Activated CD4-positive, alpha-beta memory T cell treated with anti-CD3 and anti-CD28 coated beads, Interleukin-2, amount 10 ng/mL, durations not matched to agents 7 days and 5 days (primary cell): Measurements from ENCODE around the gene NR4A2. TPM values are rescaled to one million over a fixed set of nuclear protein-coding genes. Genes with fewer than 3 reads are reported as not detected.
A peak's percentile ranks its signal among the peaks of the same experiment; 100 is the strongest.

Source experiments
- CTCF ChIA-PET: fragments of 350-600 bp; sonication (Branson Sonifier 250); formaldehyde crosslinking; loops from one replicate; lab custom pipeline; 2021; ENCODE audit warnings: antibody characterized with exemption, inconsistent platforms; lab: Charles Lee
- POLR2A ChIA-PET: fragments of 350-600 bp; sonication (Branson Sonifier 250); formaldehyde crosslinking; loops from one replicate; lab custom pipeline; 2021; ENCODE audit warnings: antibody characterized with exemption; lab: Charles Lee
- DNase-seq: peaks from one replicate; pipeline ENCODE4 v3.0.0-alpha.2; 2020
- H3K27ac Mint-ChIP-seq: one replicate; pipeline ENCODE4 v1.8.0; 2021; ENCODE audit warnings: mild to moderate bottlenecking, mixed read lengths
- H3K27me3 Mint-ChIP-seq: one replicate; pipeline ENCODE4 v1.8.0; 2021; ENCODE audit warnings: mixed read lengths
- H3K36me3 Mint-ChIP-seq: one replicate; pipeline ENCODE4 v1.8.0; 2021; ENCODE audit warnings: low read depth, mixed read lengths
- H3K4me1 Mint-ChIP-seq: one replicate; pipeline ENCODE4 v1.8.0; 2021; ENCODE audit warnings: mixed read lengths
- H3K4me3 Mint-ChIP-seq: one replicate; pipeline ENCODE4 v1.8.0; 2021; ENCODE audit warnings: mild to moderate bottlenecking, mixed read lengths
- H3K9me3 Mint-ChIP-seq: one replicate; pipeline ENCODE4 v1.8.0; 2021; ENCODE audit warnings: mixed read lengths
- total RNA-seq, 2 experiments: library from RNA; stranded (reverse); gene quantifications; one replicate each; pipeline ENCODE4 v1.2.3, GENCODE V29; 2021

Gene NR4A2
- total RNA-seq, result 1 to 10 TPM; 3.4 to 3.8 TPM

DNA sequence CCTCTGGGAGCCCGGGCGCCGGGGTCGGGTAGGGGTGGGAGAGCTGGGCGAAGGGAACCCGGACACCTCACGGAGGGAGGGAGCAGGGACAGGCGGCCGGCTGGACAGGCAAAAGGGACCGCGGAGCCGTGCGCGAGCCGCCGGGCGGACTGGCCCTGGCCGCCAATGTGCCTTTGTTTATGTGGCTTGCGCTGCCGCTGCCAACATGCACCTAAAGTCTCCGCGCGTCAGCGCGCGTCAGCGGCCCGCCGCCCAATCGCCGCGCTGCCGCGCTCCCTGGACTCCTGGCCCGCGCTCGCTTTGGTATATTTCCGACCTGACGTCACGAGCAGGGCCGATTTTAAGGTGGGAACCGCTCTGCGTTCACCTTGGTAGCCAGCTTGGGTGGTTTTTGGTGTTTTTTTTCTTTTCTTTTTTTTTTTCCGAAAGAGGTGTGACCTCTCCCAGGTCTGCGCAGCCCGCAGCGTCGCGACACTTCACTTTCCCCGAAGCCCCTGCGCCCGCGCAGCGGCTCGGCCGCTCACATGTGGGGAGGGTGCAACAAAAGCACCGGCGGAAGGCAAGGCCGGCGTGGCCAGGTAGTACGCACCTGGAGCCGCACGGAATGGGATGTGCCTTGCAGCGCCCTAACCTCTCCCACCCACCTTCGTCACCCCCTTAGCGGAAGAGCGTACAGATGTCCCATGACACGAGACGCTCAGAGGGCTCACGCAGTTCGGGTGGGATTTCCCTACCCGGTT, at the start of gene NR4A2:
NR4A2 (minus strand) TSS at position 188 of the 740 bp plus-strand sequence. CDS start 2,535 bp downstream, outside the sequence.
- Mint-ChIP-seq H3K27me3 (peaks cover 32% of the 10 kb centered on the region), H3K36me3 (peaks cover 4% of the 10 kb centered on the region), H3K9me3 (no peaks in the 10 kb centered on the region), H3K4me3 (peak within 1 kb of the TSS; percentile 90), H3K27ac (peak within 1 kb of the TSS; percentile 84), H3K4me1 (peaks cover 29% of the 10 kb centered on the region)
- CTCF ChIA-PET, result interaction anchor here (1.0 to 3.5 kb wide), 3 partner anchors 67 to 257 kb away, joined by 5 to 35 read pairs (median 21); no protein-coding TSS in a partner anchor
- DNase-seq, result peak; percentile 88
- POLR2A ChIA-PET, result interaction anchor here (1.1 to 10.0 kb wide), 5 partner anchors 10 to 68 kb away, joined by 3 to 103 read pairs (median 4); no protein-coding TSS in a partner anchor

DNA sequence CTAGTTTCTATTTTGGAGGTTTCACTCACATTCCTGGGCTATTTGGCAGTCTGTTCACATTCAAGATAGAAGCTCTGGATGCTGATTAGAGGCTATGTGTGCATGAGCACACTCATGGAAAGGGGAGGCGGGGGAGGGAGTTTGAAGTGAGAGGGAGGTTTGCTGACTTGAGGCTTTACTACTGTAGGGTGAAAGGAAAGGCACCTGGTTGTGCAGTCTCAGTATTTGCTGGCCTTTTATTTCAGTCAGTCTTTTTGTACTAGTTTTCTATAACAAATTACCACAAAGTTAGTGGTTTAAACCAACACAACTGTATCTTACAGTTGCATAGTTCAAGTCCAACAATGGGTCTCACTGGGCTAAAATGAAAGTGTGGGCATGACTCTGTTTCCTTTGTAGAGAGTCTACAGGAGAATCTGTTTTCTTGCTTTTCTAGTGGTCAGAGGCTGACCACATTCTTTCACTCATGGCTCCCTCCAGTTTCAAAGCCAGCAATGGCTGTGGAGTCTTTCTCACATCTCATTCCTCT, 47.7 kb upstream of the NR4A2 start:
- no peak overlapping the region for H3K4me3 Mint-ChIP-seq
- H3K27ac Mint-ChIP-seq, result no peak overlapping the region

DNA sequence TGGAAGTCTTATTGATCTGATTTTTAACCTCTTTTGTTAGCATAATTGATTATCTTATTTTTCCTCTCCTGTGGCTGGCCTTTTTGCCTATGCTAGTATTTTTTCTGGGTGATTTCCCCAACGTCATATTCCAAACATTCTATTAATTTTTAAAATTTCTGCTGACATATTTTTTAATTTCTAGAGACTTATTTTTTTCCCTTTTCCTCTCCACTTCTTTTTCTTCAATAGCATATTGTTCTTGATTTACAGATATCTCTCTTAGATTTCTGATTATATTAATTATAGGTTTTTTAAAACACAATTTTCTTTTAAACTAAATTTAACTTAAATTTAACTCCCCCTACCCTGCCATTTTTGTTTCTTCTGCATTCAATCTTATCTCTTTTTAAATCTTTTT, 47.2 kb upstream of the NR4A2 start:
- no peak overlapping the region for H3K4me3 Mint-ChIP-seq
- H3K27me3 Mint-ChIP-seq, result peaks cover 6% of the 10 kb centered on the region
- CTCF ChIA-PET, result no interaction called here

More for the DNA sequence above, 47.7 kb upstream of the NR4A2 start:
- ChIA-PET POLR2A (no interaction called here), CTCF (no interaction called here)
- Mint-ChIP-seq H3K9me3 (peaks cover 4% of the 10 kb centered on the region), H3K4me1 (peaks cover 9% of the 10 kb centered on the region), H3K27me3 (peaks cover 6% of the 10 kb centered on the region), H3K36me3 (no peaks in the 10 kb centered on the region)
- DNase-seq, result no peak

DNA sequence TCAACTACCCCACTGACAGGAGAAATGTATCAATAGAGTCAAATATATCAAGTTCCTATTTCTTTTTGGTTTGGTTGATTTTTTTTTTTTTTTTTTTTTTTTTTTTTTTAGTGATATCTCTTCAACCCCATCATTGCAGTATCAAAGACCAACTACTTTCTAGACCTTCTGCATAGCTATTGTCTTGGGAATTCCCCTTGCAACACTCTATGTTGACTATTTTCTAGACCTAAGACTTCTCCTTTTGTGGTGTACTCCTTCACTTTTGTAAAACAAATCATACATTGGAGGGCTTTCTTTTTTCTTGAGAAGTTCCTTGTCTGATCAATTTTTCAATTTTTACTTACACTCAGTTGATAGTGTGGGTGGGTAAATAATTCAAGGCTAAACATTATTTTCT, 46.5 kb upstream of the NR4A2 start:
- Mint-ChIP-seq H3K27me3 (peaks cover 6% of the 10 kb centered on the region), H3K36me3 (no peaks in the 10 kb centered on the region), H3K27ac (no peak overlapping the region), H3K4me1 (peaks cover 6% of the 10 kb centered on the region), H3K4me3 (no peak overlapping the region), H3K9me3 (peaks cover 4% of the 10 kb centered on the region)
- POLR2A ChIA-PET, result no interaction called here
- DNase-seq, result no peak
- CTCF ChIA-PET, result no interaction called here

More for the DNA sequence above, 47.2 kb upstream of the NR4A2 start:
- peaks cover 4% of the 10 kb centered on the region for H3K9me3 Mint-ChIP-seq
- POLR2A ChIA-PET, result no interaction called here
- no peak for DNase-seq
- no peak overlapping the region for H3K27ac Mint-ChIP-seq
- peaks cover 7% of the 10 kb centered on the region for H3K4me1 Mint-ChIP-seq
- H3K36me3 Mint-ChIP-seq, result no peaks in the 10 kb centered on the region

DNA sequence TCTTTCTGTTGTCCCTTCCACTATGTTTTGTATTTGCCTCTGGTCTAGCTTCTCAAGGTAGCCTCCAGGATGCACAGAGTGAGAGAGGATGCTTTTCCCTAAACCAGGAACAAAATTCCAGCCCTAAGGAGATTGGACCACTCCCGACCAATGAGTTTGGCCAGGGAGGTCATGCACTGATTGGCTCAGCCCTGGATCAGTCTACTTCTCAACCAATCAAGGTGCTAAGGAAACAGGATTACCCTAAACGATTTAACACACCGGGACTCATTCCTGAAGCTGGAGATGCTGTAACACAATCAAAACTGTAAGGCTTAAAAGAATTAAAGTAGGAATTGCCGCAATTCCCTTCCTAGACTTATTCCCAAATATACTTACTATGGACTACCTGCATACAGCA, 34.2 kb upstream of the NR4A2 start:
- CTCF ChIA-PET, result no interaction called here
- POLR2A ChIA-PET, result no interaction called here

DNA sequence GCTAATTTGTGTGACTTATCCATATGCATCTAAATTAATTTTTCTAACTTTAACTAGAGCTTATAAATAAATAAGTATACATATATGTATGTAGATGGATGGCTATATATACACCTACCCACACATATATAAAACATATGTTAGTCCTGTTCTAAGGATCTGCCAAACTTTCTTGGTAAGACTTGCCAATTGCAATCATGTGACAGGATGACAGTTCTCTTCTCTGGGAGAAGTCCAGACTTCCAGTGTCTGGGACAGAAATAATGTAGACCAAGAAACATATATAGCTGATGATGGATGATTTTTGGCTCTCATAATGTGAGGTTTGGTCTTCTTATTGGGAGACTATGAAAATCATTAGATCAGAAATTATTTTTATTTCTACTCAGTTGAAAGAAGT, 30.6 kb upstream of the NR4A2 start:
- no peak for DNase-seq
- H3K27me3 Mint-ChIP-seq, result peaks cover 2% of the 10 kb centered on the region
- POLR2A ChIA-PET, result interaction anchor here (1.4 kb wide), 1 partner anchor 30 kb away, joined by 3 read pairs; the partner anchor contains the start of gene NR4A2
- H3K9me3 Mint-ChIP-seq, result no peaks in the 10 kb centered on the region
- no peaks in the 10 kb centered on the region for H3K4me1 Mint-ChIP-seq
- CTCF ChIA-PET, result no interaction called here
- H3K36me3 Mint-ChIP-seq, result no peaks in the 10 kb centered on the region
- H3K4me3 Mint-ChIP-seq, result no peak overlapping the region
- H3K27ac Mint-ChIP-seq, result no peak overlapping the region

More for the DNA sequence above, 34.2 kb upstream of the NR4A2 start:
- H3K4me1 Mint-ChIP-seq, result no peaks in the 10 kb centered on the region
- H3K36me3 Mint-ChIP-seq, result no peaks in the 10 kb centered on the region
- DNase-seq, result no peak
- no peak overlapping the region for H3K4me3 Mint-ChIP-seq
- no peaks in the 10 kb centered on the region for H3K9me3 Mint-ChIP-seq
- H3K27me3 Mint-ChIP-seq, result peaks cover 3% of the 10 kb centered on the region
- no peak overlapping the region for H3K27ac Mint-ChIP-seq

DNA sequence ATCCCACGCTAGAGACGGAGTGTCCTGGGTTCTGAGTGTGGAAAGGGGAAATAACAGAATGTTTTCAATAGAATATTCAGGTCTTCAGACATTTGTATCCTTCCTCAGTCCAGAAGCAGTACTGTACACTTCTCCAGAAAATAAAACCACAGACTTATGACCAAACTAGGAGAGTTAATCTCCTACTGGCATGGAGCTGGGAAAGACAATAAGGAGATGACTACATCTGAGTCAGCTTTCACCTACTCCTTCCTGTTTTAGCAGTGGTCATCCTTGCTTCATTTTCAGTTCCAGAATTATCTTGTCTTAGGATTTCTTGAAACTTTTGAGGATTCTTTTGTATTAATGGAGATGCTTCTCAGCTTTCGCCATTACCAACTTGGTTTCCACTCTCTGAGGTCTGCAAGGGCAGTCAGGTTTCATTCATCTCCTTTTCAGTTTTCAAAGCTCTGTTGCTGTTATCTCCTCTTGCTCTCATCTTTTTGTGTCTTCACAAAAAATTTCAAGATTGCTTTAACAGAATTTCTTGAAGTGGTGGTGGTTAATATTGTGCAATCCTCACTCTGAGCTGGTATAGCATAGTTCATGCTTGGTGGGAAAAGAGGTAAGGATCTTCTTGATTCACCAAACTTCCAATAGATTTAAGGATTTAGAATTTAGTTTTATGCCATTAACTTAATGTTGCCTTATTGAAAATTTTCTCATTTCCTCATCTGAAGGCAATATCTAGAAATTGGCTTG, 23.7 kb upstream of the NR4A2 start:
- H3K27ac Mint-ChIP-seq, result no peak overlapping the region
- no peaks in the 10 kb centered on the region for H3K9me3 Mint-ChIP-seq
- H3K27me3 Mint-ChIP-seq, result peaks cover 2% of the 10 kb centered on the region
- no peak for DNase-seq
- POLR2A ChIA-PET, result no interaction called here
- no peaks in the 10 kb centered on the region for H3K36me3 Mint-ChIP-seq
- H3K4me1 Mint-ChIP-seq, result no peaks in the 10 kb centered on the region
- no peak overlapping the region for H3K4me3 Mint-ChIP-seq
- CTCF ChIA-PET, result no interaction called here

DNA sequence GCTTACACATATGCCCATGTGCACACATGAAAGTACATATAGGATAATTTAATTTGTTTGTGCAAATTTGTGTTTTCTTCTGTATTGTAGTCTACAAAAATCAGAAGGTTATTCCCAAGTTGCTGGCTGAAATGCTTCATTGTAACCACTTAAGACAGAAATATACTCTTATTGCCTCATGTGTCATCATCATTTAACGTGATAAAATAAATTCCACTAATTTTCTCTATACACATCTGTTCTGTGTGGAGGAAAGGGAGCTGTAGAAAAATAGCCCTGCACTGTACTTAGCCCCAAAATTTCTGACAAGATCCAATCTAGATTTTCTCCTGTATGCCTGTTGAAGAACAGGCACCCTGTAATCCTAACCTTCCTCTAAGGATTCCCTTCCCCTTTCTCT, 20.4 kb upstream of the NR4A2 start:
- Mint-ChIP-seq H3K4me1 (no peaks in the 10 kb centered on the region), H3K36me3 (no peaks in the 10 kb centered on the region), H3K4me3 (no peak overlapping the region), H3K9me3 (no peaks in the 10 kb centered on the region), H3K27me3 (no peaks in the 10 kb centered on the region), H3K27ac (no peak overlapping the region)
- ChIA-PET POLR2A (no interaction called here), CTCF (no interaction called here)
- DNase-seq, result no peak

DNA sequence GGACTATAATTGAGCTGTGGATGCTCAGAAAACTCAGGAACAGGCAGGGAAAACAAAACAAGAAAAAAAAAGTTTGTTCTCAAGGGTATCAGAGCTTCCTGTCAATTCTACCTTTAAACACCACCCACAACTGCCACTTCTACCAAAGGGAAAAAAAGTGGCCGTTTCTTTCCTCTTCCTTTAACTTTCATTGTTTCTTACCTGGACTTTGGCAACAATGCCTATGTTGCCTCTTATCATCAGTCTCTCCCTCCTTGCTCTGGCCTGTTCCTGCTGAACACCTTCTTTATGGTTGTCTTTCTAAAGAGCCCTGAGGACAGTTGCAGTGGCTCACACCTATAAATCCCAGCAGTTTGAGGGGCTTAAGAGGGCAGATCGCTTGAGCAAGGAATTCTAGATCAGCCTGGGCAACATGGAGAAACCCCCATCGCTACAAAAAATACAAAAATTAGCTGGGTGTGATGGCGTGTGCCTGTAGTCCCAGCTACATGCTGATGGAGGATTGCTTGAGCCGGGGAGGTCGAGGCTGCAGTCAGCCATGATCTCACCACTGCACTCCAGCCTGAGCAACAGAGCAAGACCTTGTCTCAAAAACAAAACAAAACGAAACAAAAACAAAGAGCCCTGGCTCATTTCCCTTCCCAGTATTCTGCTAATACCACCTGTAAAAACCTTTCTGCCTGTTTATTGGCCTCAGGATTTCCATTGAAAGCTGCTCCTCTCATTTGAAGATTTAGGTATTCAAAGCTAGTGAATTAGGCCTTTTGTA, 18.0 kb upstream of the NR4A2 start:
- H3K4me1 Mint-ChIP-seq, result no peaks in the 10 kb centered on the region
- POLR2A ChIA-PET, result interaction anchor here (0.7 kb wide), 1 partner anchor 9 kb away, joined by 3 read pairs; no protein-coding TSS in a partner anchor
- H3K27me3 Mint-ChIP-seq, result no peaks in the 10 kb centered on the region
- CTCF ChIA-PET, result no interaction called here
- no peak overlapping the region for H3K4me3 Mint-ChIP-seq
- DNase-seq, result no peak
- no peak overlapping the region for H3K27ac Mint-ChIP-seq
- peaks cover 5% of the 10 kb centered on the region for H3K36me3 Mint-ChIP-seq
- no peaks in the 10 kb centered on the region for H3K9me3 Mint-ChIP-seq

DNA sequence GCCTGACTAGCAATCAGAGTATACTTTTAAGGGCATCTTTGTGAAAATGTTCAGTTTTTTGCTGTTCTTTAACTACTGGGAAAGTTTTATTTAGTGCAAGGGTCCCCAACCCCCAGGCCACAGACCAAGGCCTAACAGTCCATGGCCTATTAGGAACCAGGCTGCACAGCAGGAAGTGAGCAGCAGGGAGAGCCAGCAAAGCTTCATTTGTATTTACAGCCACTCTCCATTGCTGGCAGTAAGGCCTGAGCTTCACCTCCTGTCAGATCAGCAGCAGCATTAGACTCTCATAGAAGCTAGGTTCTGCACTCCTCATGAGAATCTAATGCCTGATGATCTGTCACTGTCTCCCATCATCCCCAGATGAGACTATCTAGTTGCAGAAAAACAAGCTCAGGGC, 17.1 kb upstream of the NR4A2 start:
- H3K9me3 Mint-ChIP-seq, result no peaks in the 10 kb centered on the region
- no peak overlapping the region for H3K27ac Mint-ChIP-seq
- ChIA-PET CTCF (no interaction called here), POLR2A (no interaction called here)
- no peak overlapping the region for H3K4me3 Mint-ChIP-seq
- H3K36me3 Mint-ChIP-seq, result peaks cover 5% of the 10 kb centered on the region
- DNase-seq, result no peak
- no peaks in the 10 kb centered on the region for H3K27me3 Mint-ChIP-seq
- H3K4me1 Mint-ChIP-seq, result no peaks in the 10 kb centered on the region

DNA sequence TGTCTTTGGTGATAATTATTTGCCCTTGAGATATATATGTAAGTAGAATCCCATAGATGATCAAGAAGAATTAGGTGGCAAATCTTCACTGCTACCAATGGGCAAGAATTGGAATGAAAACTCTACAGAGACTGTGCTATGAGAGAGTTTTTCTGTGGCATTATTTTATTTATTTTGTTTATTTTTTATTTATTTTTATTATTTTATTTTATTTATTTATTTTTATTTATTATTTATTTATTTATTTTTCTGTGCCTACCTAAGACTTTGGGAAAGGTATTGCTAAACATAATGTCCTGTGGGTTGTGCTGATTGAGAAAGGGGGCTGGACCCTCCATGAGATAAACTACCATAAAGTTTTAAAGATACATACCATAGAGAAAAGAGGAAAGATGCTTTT, 16.6 kb upstream of the NR4A2 start:
- Mint-ChIP-seq H3K27ac (no peak overlapping the region), H3K9me3 (no peaks in the 10 kb centered on the region), H3K36me3 (peaks cover 5% of the 10 kb centered on the region), H3K4me1 (peaks cover 4% of the 10 kb centered on the region), H3K27me3 (no peaks in the 10 kb centered on the region), H3K4me3 (no peak overlapping the region)
- DNase-seq, result no peak
- ChIA-PET POLR2A (no interaction called here), CTCF (interaction anchor here (3.8 kb wide), 1 partner anchor 14 kb away, joined by 18 read pairs; no protein-coding TSS in a partner anchor)

DNA sequence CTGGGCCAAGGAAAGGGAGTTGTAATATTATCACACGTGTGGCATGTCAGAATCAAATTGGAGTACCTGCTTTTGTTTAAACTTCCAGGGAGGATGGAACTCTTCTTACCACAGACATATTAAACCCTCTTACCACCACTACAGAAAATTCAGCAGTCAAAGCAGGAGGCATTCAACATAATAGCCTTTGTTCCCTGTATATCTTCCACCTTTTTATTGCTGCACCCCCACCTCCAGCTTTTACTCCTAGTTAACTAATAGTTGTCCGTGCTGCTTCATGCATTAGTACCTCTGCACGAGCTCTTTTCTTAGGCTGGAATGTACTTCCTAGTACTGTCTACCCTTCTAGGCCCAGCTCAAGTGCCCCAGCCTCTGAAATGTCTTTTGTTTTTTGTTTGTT, 14.9 kb upstream of the NR4A2 start:
- ChIA-PET CTCF (interaction anchor here (3.8 kb wide), 1 partner anchor 13 kb away, joined by 18 read pairs; no protein-coding TSS in a partner anchor), POLR2A (no interaction called here)
- no peak for DNase-seq
- H3K27me3 Mint-ChIP-seq, result no peaks in the 10 kb centered on the region
- H3K27ac Mint-ChIP-seq, result no peak overlapping the region
- H3K36me3 Mint-ChIP-seq, result peaks cover 5% of the 10 kb centered on the region
- H3K9me3 Mint-ChIP-seq, result no peaks in the 10 kb centered on the region
- peaks cover 15% of the 10 kb centered on the region for H3K4me1 Mint-ChIP-seq
- H3K4me3 Mint-ChIP-seq, result no peak overlapping the region
